HG03565 (cell line): ENCODE results near the gene ACOT2.
A peak's percentile ranks its signal among the peaks of the same experiment; 100 is the strongest.

Experiments used
- ATAC-seq: cut with Tn5 transposase; IDR thresholded peaks from one replicate; pipeline ENCODE4 v1.9.1; 2021; ENCODE audit warnings: mild to moderate bottlenecking, moderate library complexity; ENCODE audit not compliant: unreplicated experiment

The ACOT2 gene

DNA sequence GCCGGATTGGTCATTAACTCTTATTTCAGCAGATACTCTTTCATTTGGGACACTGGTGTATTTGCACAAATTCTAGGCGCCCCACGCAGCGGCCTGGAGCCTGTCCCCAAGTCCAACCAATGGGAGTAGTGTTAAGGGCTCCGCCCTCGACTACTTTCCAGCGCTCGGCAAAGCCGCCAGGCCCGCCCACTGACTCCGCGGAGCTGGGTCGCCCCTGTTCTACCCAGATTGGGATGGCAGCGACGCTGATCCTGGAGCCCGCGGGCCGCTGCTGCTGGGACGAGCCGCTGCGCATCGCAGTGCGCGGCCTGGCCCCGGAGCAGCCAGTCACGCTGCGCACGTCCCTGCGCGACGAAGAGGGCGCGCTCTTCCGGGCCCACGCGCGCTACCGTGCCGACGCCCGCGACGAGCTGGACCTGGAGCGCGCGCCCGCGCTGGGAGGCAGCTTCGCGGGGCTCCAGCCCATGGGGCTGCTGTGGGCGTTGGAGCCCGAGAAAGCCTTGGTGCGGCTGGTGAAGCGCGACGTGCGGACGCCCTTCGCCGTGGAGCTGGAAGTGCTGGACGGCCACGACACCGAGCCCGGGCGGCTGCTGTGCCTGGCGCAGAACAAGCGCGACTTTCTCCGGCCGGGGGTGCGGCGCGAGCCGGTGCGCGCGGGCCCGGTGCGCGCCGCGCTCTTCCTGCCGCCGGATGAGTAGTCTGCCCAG lies 43.5 kb downstream of the ACOT2 start, which contains the start of gene ACOT6:
Gene ACOT6 (plus strand): TSS at position 179 of the 707 bp plus-strand sequence. CDS start 55 bp downstream, at position 234.
- peak; percentile 41 for ATAC-seq

DNA sequence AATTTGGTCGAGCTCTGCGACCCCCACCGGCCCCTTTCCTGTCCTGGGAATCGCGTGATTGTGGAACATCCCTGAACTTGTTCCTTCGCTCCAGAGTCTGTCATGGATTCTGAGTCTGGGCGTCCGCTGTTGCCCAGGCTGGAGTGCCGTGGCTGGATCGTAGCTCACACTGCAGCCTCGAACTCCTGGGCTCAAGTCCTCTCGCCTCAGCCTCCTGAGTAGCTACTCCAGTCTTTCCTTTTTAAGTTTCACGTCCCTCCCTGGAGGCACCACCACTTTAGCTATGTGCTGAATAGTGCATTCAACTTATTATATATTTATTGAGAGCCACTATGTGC lies 44.0 kb downstream of the ACOT2 start:
- no peak for ATAC-seq

DNA sequence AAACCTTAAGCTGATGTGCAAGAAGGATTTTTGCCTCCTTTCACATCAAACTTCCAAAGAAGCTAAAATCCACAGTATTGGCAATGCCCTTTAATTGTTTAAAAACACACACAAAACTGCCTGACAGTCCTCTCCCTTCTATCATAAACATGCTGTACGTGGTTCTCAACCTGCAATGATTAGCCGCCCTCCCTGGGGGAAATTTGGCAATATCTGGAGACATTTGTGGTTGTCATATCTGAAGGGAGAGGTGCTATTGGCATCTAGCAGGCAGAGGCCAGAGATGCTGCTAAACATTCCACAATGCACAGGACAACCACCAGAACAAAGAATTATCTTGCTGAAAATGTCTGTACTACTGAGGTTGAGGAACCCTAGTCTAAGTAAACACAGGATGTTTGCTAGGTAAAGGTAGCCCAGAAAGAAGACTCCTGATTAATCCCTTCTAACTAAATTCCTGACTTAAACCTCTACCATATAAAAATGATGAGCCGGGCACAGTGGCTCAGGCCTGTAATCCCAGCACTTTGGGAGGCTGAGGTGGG lies 44.5 kb downstream of the ACOT2 start:
- no peak for ATAC-seq

DNA sequence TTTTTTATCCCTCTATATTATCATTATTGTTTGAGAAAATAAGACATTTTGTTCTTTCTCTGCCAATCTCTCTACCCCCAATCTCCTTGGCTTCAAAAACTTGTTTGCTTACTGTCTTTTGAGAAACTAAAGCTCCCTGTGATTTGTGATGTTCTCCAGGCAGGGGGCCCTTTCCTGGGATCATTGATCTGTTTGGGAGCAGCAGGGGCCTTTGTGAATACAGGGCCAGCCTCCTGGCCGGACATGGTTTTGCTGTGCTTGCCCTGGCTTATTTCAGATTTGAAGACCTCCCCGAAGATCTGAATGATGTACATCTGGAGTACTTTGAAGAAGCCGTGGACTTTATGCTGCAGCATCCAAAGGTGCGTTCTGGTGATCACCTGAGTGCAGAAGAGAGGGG lies 47.8 kb downstream of the ACOT2 start:
- no peak for ATAC-seq

DNA sequence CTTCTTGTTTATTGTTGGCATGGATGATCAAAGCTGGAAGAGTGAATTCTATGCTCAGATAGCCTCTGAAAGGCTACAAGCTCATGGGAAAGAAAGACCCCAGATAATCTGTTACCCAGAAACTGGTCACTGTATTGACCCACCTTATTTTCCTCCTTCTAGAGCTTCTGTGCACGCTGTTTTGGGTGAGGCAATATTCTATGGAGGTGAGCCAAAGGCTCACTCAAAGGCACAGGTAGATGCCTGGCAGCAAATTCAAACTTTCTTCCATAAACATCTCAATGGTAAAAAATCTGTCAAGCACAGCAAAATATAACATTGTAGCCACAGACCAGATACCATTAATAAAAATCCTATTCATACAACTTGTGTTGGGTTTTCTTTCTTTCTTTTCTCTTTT lies 50.5 kb downstream of the ACOT2 start:
- no peak for ATAC-seq

DNA sequence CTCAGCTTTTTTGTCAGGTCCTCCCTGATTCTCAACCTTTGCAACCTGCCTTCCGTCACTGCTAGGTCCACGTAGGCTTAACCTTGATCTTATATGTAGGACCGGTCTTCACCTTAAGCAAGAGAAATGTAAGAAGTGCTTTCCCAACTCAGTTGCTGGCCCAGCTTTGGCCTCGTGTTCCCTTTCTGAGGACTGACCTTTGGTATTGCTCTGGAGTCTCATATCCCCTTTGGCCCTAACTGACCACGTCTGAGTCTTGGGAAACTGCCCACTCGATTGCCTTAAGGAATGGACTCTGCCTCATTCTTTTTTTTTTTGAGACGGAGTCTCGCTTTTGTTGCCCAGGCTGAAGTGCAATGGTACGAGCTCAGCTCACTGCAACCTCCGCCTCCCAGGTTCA lies 51.3 kb downstream of the ACOT2 start:
- no peak for ATAC-seq

DNA sequence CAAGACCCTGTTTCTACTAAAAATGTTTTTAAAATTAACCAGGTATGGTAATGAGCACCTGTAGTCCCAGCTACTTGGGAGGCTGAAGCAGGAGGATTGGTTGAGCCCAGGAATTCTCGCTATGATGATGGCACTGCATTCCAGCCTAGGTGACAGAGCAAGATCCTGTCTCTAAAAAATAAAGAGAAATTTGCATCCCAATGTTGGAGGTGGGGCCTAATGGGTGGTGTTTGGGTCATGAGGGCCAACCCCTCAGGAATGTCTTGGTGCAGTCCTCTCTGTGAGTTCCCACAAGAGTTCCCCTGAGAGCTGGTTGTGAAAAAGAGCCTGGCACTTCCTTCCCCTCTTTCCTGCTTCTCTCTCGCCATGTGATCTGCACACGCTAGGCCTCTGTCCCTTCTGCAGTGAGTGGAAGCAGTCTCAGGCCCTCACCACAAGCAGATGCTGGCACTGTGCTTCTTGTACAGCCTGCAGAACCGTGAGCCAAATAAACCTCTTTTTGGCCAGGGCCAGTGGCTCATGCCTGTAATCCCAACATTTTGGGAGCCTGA lies 54.6 kb downstream of the ACOT2 start:
- no peak for ATAC-seq
